Jurkat, Clone E6-1 (cell line): ENCODE results near the gene SPDYC.

Experiments used
- DNase-seq: peaks from one replicate; pipeline ENCODE4 v3.0.0-alpha.2; 2011; ENCODE audit warnings: low read depth, low spot score
- H3K4me3 ChIP-seq: 2 replicates; pipeline ENCODE4 v1.5.1; 2011; ENCODE audit warnings: mild to moderate bottlenecking, low read length, control low read depth, moderate library complexity

SPDYC gene

DNA sequence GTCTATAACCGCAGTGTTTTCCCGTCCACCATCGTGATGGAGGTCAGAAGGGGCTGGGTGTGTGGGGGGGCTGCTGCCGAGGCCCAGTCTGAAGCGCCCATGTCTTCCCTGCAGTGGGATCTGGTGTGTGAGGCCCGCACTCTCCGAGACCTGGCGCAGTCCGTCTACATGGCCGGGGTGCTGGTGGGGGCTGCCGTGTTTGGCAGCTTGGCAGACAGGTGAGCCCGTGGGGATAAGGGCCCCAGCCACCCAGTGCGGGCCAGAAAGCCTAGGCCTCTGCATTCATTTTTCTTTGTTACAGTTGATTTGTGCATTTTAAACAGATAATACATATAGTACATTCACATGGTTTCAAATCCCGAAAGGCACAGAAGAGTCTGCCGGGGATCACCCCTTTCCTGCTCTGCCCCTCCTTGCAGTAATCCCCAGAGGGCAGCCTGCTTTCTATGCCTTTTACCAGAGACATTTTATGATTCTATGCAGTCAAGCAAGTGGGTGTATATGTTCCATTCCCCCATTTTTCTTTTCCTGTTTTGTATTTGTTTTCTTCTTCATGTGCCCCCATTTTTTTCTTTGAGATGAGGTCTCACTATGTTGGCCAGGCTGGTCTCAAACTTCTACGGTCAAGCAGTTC is 44.3 kb downstream of the SPDYC start:
- DNase-seq: no peak
- no peak overlapping the region for H3K4me3 ChIP-seq

DNA sequence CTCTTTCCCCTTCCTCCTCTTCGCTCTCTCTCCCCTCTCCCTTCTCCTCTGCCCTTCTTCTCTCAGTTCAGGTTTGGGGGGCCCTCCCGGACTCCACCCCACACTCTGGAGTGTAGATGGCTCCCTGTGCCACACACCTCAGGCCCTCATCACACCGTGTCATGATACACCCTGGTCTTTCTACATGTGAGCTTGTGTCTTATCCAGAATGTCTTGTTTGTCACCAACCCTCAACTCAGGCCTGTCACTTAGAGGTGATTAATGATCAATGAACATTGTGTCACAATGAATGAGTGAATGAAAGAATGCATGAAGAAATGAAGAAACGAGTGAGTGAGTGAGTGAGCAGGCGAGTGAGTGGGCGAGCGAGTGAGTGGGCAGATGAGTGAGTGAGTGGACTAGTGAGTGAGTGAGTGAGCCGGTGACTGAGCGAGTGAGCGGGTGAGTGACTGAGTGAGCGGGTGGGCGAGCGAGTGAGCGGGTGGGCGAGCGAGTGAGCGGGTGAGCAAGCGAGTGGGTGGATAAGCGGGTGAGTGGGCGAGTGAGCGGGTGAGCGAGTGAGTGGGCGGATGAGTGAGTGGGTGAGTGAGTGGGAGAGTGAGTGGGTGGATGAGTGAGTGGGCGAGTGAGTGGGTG is 45.5 kb downstream of the SPDYC start:
- no peak for DNase-seq
- no peak overlapping the region for H3K4me3 ChIP-seq

DNA sequence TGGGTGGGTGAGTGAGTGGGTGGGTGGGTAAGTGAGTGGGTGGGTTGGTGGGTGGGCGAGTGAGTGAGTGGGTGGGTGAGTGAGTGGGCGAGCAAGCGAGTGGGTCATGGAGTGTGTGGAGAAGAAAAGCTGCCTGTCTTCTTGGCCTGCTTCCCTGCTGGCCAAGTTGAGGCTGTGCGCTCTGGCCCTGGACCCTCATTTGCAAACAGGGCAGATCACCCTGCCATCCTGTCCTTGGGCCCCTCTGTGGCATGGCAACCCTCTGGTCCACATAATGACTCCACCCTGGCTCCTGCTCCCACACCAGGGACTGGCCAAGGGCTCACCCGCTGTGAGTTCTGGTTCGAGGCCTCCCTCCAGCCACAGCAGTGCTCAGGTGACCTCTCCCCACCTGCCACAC is 46.8 kb downstream of the SPDYC start:
- no peak overlapping the region for H3K4me3 ChIP-seq
- no peak for DNase-seq

DNA sequence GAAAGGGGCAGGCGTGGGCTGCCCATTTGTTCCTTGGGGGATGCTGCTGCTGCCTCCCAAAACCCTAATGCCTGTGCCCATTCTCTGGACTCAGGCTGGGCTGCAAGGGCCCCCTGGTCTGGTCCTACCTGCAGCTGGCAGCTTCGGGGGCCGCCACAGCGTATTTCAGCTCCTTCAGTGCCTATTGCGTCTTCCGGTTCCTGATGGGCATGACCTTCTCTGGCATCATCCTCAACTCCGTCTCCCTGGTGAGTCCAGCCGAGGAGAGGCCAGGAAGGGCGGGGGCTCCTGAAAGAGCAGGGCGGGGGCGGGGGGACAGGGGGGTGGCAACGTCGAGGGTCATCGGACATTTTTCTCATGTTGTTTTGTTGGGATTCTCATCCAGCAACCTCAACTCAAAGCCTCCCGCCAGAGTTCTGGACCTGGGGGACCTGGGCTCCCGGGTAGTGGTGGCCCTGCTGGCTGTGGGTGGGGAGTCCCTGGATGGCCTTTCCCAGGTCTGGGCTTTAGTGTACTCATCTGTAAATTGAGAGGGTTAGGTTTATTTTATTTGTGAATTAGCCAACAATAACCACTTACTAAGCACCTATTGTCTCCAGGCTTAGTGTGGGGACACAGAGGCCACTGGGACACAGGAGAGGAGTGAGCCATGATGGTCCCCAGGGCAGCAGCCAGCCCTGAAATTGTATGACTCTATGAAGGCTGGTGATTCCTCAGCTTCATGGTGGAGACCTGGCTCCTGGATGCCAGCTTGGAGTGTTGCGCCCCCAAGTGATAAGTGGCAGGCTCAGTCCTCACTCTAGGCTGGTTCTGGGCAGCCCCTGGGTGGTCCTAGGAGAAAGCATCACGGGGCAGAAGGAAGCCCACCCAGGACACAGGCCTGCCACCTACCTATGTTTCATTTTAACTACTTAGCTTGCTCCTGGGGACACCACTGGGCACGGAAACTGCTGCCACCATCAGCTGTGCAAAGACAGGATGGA is 47.7 kb downstream of the SPDYC start:
- H3K4me3 ChIP-seq: no peak overlapping the region
- DNase-seq: no peak

DNA sequence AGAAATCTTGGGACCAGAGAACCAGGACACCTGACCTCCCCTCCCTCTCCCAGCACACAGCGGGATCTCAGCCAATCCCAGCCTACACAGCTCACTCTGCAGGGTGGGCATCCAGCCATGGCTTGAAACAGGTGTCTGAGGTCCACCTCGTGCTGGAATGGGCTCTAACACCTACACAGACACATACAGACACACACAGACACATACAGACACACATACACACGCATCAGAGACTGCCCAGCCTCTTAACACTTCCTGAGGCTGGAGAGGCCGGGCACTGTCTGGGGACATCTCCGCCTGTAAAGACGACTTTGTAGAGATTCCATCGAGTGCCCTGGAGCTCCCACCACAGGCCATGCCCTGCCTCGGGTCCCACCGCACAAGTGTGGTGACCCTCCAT is 48.4 kb downstream of the SPDYC start:
- DNase-seq: no peak
- no peak overlapping the region for H3K4me3 ChIP-seq

DNA sequence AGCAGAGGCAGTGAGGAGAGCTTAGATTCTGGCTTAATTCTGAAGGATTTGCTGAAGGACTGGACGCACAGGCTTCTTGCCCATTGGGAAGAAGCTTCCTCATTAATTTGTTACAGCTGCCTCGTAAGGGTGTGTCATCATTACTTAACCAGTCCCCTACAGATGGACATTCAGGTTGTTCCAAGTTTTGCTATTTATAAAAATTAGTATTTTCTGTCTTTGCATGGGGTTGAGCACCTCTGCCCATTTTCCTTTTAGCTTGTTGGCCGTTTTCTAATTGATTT is 49.8 kb downstream of the SPDYC start:
- DNase-seq: no peak
- no peak overlapping the region for H3K4me3 ChIP-seq

DNA sequence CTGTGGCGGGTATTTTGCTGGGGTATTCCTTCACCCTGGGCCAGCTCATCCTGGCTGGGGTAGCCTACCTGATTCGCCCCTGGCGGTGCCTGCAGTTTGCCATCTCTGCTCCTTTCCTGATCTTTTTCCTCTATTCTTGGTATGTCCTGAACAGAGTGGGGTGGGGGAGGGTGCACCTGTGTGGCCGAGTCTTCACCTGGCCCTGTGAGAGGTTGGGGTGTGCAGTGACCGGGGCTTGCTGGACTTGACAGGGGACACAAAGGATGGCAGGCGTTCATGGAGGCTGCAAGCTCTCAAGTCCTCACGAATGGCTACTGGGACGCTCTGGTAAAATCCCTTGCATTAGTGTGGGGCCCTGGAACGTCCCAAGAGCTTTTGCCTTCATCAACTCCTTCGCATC is 51.0 kb downstream of the SPDYC start:
- no peak for DNase-seq
- no peak overlapping the region for H3K4me3 ChIP-seq
